ENCODE data around the gene LKAAEAR1.

GRCh38 chr20:64080013-64080812 is 4.0 kb downstream of the LKAAEAR1 start, which contains the start of gene OPRL1:
- no peak for TF ChIP-seq CTCF (IDR thresholded peaks at IDR 0.05; ENCODE audit: poor library complexity)
- no peak for TF ChIP-seq EZH2phosphoT487 (IDR thresholded peaks at IDR 0.05; ENCODE audit: low read depth, severe bottlenecking, unreplicated experiment)

Measured in hepatocyte (in vitro differentiated cells).